CD14-positive monocyte (primary cell): ENCODE measurements around the gene CT45A1. TPM values are rescaled to one million over a fixed set of nuclear protein-coding genes. Genes with fewer than 3 reads are reported as not detected.

Source experiments
- polyA plus RNA-seq, 3 donors: library from polyadenylated mRNA; depleted of rRNA in 1 of 3; unstranded in 2 of 3; stranded (reverse) in 1 of 3; fragments of 300-500 nt in 2 of 3; fragments of >200 nt in 1 of 3; fragmentation: Illumina TruSeq in 2 of 3; gene quantifications; 1 replicate in 2 of 3; 2 replicates in 1 of 3; pipeline ENCODE4 v1.2.3, GENCODE V29; 2012 to 2021
- small RNA-seq: library from RNA; depleted of rRNA; stranded (forward); fragments of <200 nt; gene quantifications from one replicate; pipeline ENCODE3, GENCODE V24; 2012; ENCODE audit warnings: low read depth; ENCODE audit not compliant: insufficient read length

Gene CT45A1
- polyA plus RNA-seq, 3 donors: not detected

Small RNA genes within 50 kb of the gene (small RNA-seq; reads per million reads assigned to genes)
- gene AC240442.1: not detected

Other genes starting within 250 kb of the CT45A1 start
- 10 to 100 TPM in 1 of 3 donors, 1 to 10 TPM in 2; 2.7 to 29.0 (median 3.0) TPM for gene INTS6L, start 193.0 kb upstream of the CT45A1 start, polyA plus RNA-seq
- gene CT45A3, start 54.6 kb downstream of the CT45A1 start, polyA plus RNA-seq: not detected
- gene CT45A5, start 71.9 kb downstream of the CT45A1 start, polyA plus RNA-seq: not detected
- gene CT45A6, start 89.1 kb downstream of the CT45A1 start, polyA plus RNA-seq: not detected
- gene CT45A2, start 106.4 kb downstream of the CT45A1 start, polyA plus RNA-seq: not detected
- not detected for gene CT45A7, start 123.6 kb downstream of the CT45A1 start, polyA plus RNA-seq
- not detected for gene CT45A8, start 140.9 kb downstream of the CT45A1 start, polyA plus RNA-seq
- gene CT45A9, start 158.2 kb downstream of the CT45A1 start, polyA plus RNA-seq: not detected
- not detected for gene CT45A10, start 179.8 kb downstream of the CT45A1 start, polyA plus RNA-seq
- not detected for gene SAGE1, start 180.1 kb downstream of the CT45A1 start, polyA plus RNA-seq